ENCODE data around the gene SEC23A. TPM values are rescaled to one million over a fixed set of nuclear protein-coding genes. Genes with fewer than 3 reads are reported as not detected.

Gene SEC23A
- total and polyA plus RNA-seq, 2 of the 13 experiments (the other 11 are each of a cell fraction or from before 2014, with no cell fraction given) = 403 to 887 TPM

DNA sequence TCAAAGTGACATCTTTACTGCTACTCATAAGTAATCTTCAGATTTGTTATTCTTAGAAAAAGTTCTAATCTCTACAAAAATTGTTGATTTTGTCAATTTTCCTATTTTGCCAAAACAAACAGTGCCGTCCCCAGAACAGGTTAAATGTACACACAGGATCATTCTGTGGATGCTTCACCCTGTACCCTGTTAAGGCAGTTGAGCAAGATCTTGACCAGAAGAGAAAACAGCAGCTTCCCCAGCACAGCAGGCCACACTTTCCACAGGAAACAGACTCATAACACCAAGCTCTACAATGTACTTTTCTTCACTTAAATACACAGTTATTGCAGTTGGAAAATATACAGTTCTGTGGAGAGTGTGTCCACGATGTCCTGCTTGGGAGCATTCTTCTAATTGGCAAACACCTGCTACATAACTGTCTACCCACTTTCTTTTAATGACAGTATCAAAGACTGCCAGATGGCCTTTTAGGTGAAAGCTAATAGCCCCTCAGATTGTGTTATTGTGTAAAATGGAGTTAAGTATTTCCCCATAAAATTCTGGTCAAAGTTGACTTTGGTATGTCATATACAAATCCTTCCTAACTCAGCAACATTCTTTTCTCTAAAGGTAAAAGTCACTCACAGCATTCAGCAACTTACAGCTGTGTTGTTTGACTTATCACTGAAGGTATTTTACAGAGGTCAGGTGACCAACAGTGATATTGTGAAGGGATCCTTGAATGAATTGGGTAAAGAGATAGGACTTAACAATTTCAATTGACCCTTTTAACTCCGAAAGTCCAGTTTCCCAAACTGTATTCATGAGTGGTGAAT is 77.0 kb downstream of the SEC23A start (continued):
- TF ChIP-seq TSC22D2 (CRISPR knock-in tag; IDR thresholded peaks at IDR 0.05; ENCODE audit: borderline replicate concordance) (no peak; the same call in 1 of the 2 replicates), MLLT10 (CRISPR knock-in tag; IDR thresholded peaks at IDR 0.05) (no peak), JDP2 (CRISPR knock-in tag; IDR thresholded peaks at IDR 0.05; ENCODE audit: borderline replicate concordance) (no peak), ZNF577 (CRISPR knock-in tag; IDR thresholded peaks at IDR 0.05; ENCODE audit: borderline replicate concordance, low read depth) (no peak), CBX1 (IDR thresholded peaks at IDR 0.05; ENCODE audit: low read depth) (peak; percentile 42), ZNF180 (CRISPR knock-in tag; IDR thresholded peaks at IDR 0.05; ENCODE audit: borderline replicate concordance, low read depth) (no peak), SIX1 (CRISPR knock-in tag; IDR thresholded peaks at IDR 0.05; ENCODE audit: borderline replicate concordance) (peak; percentile 77), PHF5A (CRISPR knock-in tag; IDR thresholded peaks at IDR 0.05; ENCODE audit: low read depth, unreplicated experiment) (peak; percentile 80), ZNF337 (CRISPR knock-in tag; IDR thresholded peaks at IDR 0.05; ENCODE audit: borderline replicate concordance, low read depth) (no peak), ZNF713 (CRISPR knock-in tag; IDR thresholded peaks at IDR 0.05) (no peak), TBX3 (IDR thresholded peaks at IDR 0.05; ENCODE audit: borderline replicate concordance) (peak; percentile 71; the same call in 1 of the 2 replicates), NFE2 (CRISPR knock-in tag; IDR thresholded peaks at IDR 0.05) (no peak), ZNF30 (CRISPR knock-in tag; IDR thresholded peaks at IDR 0.05) (no peak), GPBP1L1 (CRISPR knock-in tag; IDR thresholded peaks at IDR 0.05) (no peak), NR3C1 (CRISPR knock-in tag; IDR thresholded peaks at IDR 0.05) (no peak), MAFK (conservative IDR thresholded peaks at IDR 0.05 in 1 of 2, IDR thresholded peaks at IDR 0.05 in 1 of 2; ENCODE audit: low read length in 2 of 2) (peak; percentile 29 to 39; a peak in 2 of 4 replicates), MAZ (IDR thresholded peaks at IDR 0.05; ENCODE audit: borderline replicate concordance, low read depth, low read length) (no peak), MAZ (CRISPR knock-in tag; IDR thresholded peaks at IDR 0.05; ENCODE audit: low read depth) (peak; percentile 82), MED13 (CRISPR knock-in tag; IDR thresholded peaks at IDR 0.05) (no peak), THYN1 (CRISPR knock-in tag; IDR thresholded peaks at IDR 0.05; ENCODE audit: borderline replicate concordance, low read depth) (peak; percentile 22; the same call in 1 of the 2 replicates), ZNF382 (CRISPR knock-in tag; IDR thresholded peaks at IDR 0.05; ENCODE audit: borderline replicate concordance) (no peak), ZNF652 (CRISPR knock-in tag; IDR thresholded peaks at IDR 0.05; ENCODE audit: borderline replicate concordance, low read depth) (peak; percentile 98), GPN1 (CRISPR knock-in tag; IDR thresholded peaks at IDR 0.05; ENCODE audit: borderline replicate concordance) (no peak), GABPA (IDR thresholded peaks at IDR 0.05; ENCODE audit: low read depth, low read length) (no peak), GABPA (CRISPR knock-in tag; IDR thresholded peaks at IDR 0.05; ENCODE audit: low read depth) (peak; percentile 69), KDM2A (CRISPR knock-in tag; IDR thresholded peaks at IDR 0.05; ENCODE audit: borderline replicate concordance, low read depth) (no peak; the same call in 1 of the 2 replicates), ZGPAT (CRISPR knock-in tag; IDR thresholded peaks at IDR 0.05) (peak; percentile 96)
- TF ChIP-seq, protein P1, sequence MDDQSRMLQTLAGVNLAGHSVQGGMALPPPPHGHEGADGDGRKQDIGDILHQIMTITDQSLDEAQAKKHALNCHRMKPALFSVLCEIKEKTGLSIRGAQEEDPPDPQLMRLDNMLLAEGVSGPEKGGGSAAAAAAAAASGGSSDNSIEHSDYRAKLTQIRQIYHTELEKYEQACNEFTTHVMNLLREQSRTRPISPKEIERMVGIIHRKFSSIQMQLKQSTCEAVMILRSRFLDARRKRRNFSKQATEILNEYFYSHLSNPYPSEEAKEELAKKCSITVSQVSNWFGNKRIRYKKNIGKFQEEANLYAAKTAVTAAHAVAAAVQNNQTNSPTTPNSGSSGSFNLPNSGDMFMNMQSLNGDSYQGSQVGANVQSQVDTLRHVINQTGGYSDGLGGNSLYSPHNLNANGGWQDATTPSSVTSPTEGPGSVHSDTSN (CRISPR knock-in tag; IDR thresholded peaks at IDR 0.05; ENCODE audit: borderline replicate concordance) = no peak
